Mammary epithelial cell (primary cell): ENCODE measurements around the gene SMAD7.

Experiments used
- EZH2 ChIP-seq: IDR thresholded peaks from 2 replicates; pipeline ENCODE4 v1.6.1; 2012; ENCODE audit warnings: low read length, inconsistent platforms, borderline replicate concordance
- TF ChIP-seq, protein P1 (sequence below), 2 donors: IDR thresholded peaks in 1 of 2; conservative IDR thresholded peaks in 1 of 2; 2 replicates each; pipeline ENCODE4 v1.5.1; 2011 to 2012; ENCODE audit warnings: inconsistent platforms in 2 of 2, low read length in 2 of 2, mild to moderate bottlenecking in 2 of 2, control low read depth in 1 of 2, low read depth in 1 of 2; ENCODE audit not compliant: insufficient read depth in 1 of 2; ENCODE audit errors: extremely low read depth in 1 of 2

DNA sequence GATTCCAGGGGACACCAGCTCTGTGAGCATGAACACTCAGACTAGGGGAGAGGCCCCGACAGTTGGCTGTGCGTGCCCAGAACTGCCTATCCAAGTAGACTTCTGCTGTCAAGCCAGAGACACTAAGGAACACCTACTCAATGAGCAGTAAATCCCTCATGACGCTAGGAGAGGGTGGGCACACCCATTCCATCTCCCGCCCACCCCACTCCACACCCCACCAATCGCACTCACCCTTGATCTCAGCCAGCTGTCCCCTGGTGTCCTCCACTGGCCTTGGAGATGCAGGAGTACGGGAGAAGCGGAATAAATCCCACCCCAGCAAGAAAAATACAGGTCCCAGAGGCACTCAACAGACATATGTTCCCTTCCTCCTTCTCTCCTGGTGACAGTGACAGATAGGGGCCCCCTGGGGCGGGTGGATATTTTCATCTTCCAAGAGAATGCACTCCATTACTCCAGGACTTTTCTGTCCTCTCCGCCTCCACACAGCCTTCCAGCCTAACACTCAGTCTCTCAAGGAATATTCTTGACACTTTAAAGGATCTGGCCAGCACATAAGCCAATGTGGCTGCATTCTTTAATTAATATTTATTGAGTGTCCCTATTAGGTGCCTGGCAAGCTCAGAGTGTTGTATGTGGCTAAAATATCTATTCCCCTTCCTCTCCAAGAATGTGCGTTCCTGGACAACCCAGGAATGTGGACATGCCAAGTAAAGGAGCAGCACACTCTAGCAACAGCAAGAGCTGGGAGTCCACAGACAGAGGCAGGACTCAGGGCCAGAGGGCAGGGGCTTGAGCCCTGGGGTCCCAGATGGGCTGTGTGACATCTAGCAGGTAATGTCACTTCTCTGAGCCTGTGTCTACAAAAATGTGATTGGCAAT lies 13.1 kb upstream of the SMAD7 start:
- TF ChIP-seq, protein P1, sequence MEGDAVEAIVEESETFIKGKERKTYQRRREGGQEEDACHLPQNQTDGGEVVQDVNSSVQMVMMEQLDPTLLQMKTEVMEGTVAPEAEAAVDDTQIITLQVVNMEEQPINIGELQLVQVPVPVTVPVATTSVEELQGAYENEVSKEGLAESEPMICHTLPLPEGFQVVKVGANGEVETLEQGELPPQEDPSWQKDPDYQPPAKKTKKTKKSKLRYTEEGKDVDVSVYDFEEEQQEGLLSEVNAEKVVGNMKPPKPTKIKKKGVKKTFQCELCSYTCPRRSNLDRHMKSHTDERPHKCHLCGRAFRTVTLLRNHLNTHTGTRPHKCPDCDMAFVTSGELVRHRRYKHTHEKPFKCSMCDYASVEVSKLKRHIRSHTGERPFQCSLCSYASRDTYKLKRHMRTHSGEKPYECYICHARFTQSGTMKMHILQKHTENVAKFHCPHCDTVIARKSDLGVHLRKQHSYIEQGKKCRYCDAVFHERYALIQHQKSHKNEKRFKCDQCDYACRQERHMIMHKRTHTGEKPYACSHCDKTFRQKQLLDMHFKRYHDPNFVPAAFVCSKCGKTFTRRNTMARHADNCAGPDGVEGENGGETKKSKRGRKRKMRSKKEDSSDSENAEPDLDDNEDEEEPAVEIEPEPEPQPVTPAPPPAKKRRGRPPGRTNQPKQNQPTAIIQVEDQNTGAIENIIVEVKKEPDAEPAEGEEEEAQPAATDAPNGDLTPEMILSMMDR (conservative IDR thresholded peaks at IDR 0.05 in 1 of 2, IDR thresholded peaks at IDR 0.05 in 1 of 2; ENCODE audit: extremely low read depth in 1 of 2, insufficient read depth in 1 of 2, low read depth in 1 of 2, low read length in 2 of 2): no peak
- TF ChIP-seq EZH2: no peak
